GM12892 (cell line): ENCODE data around the gene RNPEPL1.

ENCODE experiments used
- DNase-seq: peaks from one replicate; pipeline ENCODE4 v3.0.0; 2011; ENCODE audit not compliant: insufficient read length
- FAIRE-seq: peaks from 2 replicates; lab custom pipeline; 2011; peaks lifted over from hg19 to GRCh38; lab: Jason Lieb, UNC
- POLR2A ChIP-seq: IDR thresholded peaks from 2 replicates; pipeline ENCODE4 v1.6.1; 2011; ENCODE audit warnings: low read depth, low read length, control low read depth
- POLR2AphosphoS5 ChIP-seq: IDR thresholded peaks from 2 replicates; pipeline ENCODE4 v1.6.1; 2011; ENCODE audit warnings: low read depth, low read length, control low read depth
- TAF1 ChIP-seq: IDR thresholded peaks from 2 replicates; pipeline ENCODE4 v1.6.1; 2011; ENCODE audit warnings: low read depth, mild to moderate bottlenecking, control low read depth, low read length, borderline replicate concordance

Gene RNPEPL1

DNA sequence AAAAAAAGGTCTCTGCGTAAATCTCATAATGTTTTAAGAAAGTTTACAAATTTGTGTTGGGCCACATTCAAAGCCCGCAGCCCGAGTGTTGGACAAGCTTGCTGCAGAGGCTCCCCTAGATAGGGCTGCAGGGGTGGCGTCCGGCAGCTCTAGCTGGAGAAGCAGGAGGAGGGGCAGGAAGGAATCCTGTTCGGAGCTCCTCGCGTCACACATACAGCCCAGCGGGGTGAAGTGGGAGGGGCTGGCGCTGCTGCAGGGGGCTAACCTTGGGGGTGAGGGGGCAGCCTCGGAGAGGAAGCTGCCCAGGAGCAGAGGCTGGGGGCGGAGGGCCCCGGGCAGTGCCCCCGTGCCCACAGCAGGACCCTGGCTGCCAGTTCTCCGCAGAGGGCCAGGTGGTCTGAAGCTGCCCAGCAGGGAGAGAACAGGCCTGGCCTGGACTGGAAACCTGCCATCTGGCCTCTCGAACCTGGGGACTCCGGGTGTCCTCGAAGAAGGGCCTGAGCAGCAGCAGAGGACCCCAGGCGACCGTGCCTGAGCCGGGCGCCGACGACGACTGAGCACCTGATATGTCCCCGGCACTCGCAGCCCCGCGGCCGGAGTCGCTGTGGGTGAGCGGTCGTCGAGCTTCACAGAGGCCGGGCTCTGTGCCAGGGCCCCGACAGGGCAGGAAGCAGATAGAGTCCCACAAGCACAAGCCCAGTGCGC is 54.4 kb downstream of the RNPEPL1 start:
- DNase-seq (no peak), FAIRE-seq (no peak)
- TF ChIP-seq POLR2A (no peak), TAF1 (no peak), POLR2AphosphoS5 (no peak)

DNA sequence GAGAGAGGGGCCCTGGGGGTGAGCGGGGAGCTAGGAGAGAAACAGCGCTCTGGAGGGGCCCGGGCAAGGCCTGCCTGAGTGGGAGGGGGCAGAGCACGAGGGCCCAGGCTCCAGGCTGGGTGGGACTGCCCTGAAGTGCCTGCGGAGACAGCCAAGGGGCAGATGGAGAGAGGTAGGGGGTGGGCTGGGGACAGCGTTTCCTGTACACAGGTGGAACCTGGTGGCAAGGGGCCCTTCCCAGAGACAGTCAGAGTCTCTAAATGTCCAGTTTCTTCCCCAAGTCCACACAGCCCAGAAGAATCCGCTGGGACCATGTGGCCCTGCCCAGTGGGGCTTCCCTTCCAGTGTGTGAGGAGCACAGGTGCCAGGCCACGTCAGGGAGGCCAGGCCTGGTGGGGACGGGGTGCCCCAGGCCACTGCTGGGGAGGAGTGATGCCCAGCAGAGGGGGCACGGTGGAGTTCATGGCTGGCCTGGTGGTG is 55.3 kb downstream of the RNPEPL1 start:
- TF ChIP-seq POLR2A = no peak
- no peak for TF ChIP-seq POLR2AphosphoS5
- TF ChIP-seq TAF1 = no peak
- FAIRE-seq (no peak), DNase-seq (no peak)

DNA sequence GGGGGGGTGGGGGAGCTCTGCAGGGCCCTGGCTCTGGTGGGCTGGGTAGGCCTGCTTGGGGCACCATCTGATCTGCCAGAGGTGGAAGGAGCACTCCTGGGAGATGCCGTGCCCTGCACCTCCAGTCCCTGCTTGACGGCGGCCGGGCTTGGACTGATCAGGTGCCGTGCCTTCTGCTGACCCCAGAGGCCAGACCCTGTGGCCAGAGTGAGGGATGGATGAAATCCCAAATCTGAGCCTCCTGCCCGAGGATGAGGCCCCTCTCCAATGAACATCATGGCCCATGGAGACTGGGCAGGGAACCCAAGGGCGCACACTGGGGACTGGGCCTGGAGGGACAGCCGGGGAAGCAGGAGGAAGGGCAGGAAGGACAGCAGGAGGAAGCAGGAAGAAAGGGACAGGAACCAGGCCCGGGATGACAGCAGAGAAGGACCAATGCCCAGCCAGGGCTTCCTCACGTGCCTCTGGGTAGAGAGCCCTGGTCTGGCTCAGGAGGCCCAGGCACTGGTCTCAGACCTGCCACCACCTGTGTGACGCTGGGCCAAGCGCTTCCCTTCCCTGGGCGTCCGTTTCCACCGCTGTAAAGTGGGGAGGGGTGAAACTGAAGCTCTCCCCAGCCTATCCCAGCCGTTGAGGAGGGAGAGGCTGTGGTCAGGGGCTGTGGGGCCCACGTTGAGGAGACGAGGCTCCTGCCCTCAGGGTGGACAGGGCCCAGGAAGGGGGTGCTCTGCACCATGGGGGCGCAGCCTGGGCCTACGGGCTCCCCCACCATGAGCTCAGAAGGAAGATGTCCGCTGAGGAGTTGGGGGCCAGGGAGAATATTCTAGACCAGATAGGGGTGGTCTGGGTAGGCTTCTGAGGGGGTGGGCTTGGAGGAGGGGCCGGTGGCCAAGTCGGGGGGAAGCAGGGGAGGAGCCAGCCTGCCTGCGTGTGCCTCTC is 56.0 kb downstream of the RNPEPL1 start:
- DNase-seq (no peak), FAIRE-seq (no peak)
- no peak for TF ChIP-seq TAF1
- no peak for TF ChIP-seq POLR2A
- TF ChIP-seq POLR2AphosphoS5 = no peak

DNA sequence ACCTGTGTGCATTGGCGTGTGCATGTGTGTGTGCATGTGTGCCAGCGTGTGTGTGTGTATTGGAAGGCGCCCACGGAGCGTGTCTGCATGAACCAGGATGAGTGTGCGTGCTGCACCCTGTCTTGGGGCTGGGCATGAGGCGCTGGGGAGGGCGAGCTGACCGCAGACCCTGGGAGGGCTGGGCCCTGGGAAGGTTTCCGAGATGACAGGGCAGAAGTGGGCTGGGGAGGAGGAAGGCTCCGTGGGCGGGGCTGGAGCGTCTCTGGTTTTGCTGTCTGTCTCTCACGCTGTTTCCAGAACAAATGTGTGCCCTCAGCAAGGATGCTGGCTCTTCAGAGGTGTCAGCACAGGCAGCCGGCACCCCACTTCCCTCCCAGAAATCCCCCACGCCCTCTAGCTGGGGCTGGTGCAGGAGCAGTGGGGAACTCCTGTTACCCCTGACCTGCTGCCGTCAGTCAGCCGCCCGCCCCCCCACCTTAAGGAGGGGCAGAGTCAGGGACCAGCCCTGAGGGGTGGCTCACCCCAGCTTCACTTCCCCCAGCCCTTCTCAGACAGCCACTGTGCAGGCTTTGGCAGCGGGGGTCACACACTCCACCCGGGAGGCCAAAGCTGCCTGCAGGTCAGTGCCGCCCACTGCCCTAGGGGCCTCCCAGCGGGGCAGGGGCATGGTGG is 56.8 kb downstream of the RNPEPL1 start, which contains the start of gene GPR35:
Gene GPR35, plus strand, starts transcription at position 531 of the 672 bp plus-strand sequence. CDS start 4,473 bp downstream, outside the sequence.
- DNase-seq = peak; percentile 53
- TF ChIP-seq POLR2A (no peak), TAF1 (no peak), POLR2AphosphoS5 (no peak)
- peak; percentile 85 for FAIRE-seq

DNA sequence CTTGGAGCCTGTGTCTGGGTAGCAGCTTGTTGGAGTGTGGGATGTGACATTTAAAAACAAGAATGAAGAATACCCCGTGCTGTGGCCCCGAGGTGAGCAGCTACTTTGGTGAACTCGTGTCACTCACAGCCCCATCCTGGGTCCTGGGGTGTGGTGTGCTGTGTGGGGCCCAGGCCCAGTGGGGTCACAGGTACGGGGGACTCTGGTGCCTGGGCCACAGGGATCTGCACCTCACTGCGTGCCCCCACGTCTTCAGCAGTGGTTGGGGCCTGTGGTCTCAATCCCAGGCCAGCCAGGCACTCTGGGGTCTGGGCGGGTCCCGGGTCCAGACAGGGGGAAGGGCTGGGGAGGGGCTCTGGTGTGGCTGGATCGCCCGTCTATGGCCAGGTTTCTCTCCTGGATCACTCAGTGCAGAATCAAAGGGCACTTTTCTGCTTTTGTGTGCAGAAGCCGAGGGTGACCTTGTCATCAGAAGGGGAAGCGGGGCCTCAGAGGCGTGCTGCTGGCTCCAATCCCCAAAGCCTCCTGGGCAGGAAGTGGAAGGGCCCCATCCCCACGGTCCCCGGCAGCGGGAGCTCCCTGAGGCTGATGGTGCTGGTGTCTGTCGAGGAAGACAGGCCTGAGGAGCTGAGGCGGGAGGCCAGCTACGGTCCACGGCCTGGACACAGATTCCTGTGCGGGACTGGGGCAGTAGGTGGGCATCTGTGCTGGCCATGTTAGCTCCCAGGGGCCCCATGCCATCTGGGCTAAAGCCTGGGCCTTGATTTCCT is 58.4 kb downstream of the RNPEPL1 start:
- no peak for DNase-seq
- TF ChIP-seq POLR2AphosphoS5 (no peak), TAF1 (no peak), POLR2A (peak; percentile 29; the same call in 1 of the 2 replicates)
- no peak for FAIRE-seq

DNA sequence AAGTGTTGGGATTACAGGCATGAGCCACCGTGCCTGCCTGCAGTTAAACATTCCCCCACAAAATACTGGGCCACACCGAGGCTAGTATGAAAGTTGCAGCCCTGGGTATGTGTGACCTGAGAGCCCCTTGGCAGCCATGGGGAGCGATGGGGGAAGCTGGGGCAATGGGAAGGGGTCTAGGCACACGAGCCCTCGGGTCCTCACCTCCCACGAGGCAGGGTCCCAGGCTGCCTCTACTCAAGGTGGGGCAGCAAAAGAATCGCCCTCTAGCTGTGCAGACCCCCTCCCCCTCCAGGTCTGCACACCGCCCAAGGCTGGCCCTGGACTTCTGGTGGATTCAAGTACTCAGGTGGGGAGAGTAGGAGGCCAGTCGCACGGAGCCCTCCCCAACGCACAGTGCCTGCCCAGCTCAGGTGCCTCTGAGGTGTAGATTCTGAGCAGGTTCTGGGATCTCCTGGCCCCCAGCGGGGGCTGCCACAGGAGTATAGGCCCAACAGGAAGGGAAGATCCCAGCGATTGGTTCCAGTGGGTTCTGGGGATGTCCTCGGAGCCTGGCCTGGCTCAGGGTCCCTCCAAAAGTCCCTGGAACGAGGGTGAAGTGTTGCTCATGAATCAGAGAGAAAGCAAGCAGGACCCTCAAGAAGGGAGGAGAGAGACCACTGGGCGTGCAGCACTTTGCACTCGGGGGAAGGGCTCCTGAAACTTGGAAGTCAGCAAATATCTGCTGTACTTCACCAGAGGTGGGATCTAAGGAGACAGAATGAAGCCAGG is 59.6 kb downstream of the RNPEPL1 start:
- TF ChIP-seq POLR2A (no peak), POLR2AphosphoS5 (no peak), TAF1 (no peak)
- DNase-seq (peak; percentile 11), FAIRE-seq (no peak)

DNA sequence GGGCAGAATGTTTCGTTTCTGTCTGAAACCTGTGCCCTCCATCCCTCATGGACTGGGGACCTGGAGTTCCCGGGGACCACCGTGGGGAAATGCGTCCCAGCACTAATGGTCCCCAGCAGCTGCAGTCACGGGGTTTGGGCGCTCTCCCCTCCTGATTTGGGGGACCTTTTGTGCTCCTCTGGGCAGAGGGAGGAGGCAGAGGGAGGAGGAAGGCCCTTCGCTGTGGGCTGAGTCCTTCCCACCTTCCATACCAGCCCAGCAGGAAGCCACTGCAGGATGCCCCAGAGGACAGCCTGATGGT is 60.2 kb downstream of the RNPEPL1 start:
- TF ChIP-seq TAF1 = no peak
- no peak for TF ChIP-seq POLR2A
- TF ChIP-seq POLR2AphosphoS5 = no peak
- DNase-seq (peak; percentile 13), FAIRE-seq (no peak)

DNA sequence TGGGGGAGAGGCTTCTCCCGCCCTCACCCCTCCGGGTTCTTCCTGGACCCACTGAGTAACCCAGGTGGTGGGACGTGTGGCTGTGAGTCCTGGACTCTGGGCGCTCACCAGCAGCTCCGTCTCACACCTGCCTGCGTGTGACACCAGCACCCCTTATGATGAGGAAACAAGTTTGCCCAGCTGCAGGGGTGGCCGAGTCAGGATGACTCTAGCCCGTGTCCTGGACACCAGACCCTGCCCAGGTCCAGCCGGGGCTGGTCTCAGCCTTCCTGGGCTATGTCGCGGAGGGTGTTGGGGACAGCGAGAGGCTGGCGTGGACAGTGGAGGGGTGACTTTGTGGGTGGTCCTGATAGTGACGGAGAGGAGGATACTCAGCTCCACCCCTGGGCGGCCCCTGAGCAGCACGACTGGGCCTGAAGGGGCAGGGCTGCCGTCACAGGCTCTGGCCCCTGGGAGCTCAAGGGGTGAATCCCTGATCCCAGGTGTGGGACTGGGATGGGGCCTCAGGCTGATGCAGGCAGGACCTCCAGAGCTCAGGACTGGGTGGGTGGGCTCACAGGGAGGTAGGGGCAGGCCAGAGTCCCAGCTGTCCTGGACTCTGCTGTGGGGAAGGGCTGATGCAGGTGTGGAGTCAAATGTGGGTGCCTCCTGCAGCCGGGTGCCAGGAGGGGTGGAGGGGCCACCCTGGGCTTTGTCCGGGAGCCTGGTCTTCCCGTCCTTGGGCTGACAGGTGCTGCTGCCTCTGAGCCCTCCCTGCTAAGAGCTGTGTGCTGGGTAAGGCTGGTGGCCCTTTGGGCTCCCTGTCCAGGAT is 60.7 kb downstream of the RNPEPL1 start:
- peak; percentile 10 for DNase-seq
- TF ChIP-seq POLR2A (no peak), POLR2AphosphoS5 (no peak), TAF1 (no peak)
- no peak for FAIRE-seq

DNA sequence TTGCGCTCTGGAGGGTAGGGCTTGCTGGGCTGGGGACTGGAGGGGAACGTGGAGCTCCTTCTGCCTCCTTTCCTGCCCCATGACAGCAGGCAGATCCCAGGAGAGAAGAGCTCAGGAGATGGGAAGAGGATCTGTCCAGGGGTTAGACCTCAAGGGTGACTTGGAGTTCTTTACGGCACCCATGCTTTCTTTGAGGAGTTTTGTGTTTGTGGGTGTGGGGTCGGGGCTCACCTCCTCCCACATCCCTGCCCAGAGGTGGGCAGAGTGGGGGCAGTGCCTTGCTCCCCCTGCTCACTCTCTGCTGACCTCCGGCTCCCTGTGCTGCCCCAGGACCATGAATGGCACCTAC is 61.3 kb downstream of the RNPEPL1 start:
- FAIRE-seq = no peak
- TF ChIP-seq POLR2AphosphoS5 (no peak), POLR2A (no peak), TAF1 (no peak)
- DNase-seq = peak; percentile 11
